Peyer's patch (tissue), 4 donors: ENCODE data around the gene PDSS2. TPM values are rescaled to one million over a fixed set of nuclear protein-coding genes. Genes with fewer than 3 reads are reported as not detected.
"Not testable (repeated sequence)": the region's sequence is repeated elsewhere in the genome, so short reads cannot be mapped to it uniquely, and the experiment has no call there.

Experiments
- DNase-seq, 3 donors: peaks; one replicate each; pipeline ENCODE4 v3.0.0-alpha.2; 2017 to 2019
- H3K27ac ChIP-seq, 4 donors: fragments of 200-600 bp; sonication (generic); one replicate each; pipeline ENCODE4 v1.5.1; 2016 to 2019
- H3K27me3 ChIP-seq, 2 donors: fragments of 200-600 bp; sonication (generic); one replicate each; pipeline ENCODE4 v1.5.1; 2019
- H3K36me3 ChIP-seq, 3 donors: fragments of 200-600 bp; sonication (generic); one replicate each; pipeline ENCODE4 v1.5.1; 2016 to 2019
- H3K4me1 ChIP-seq, 4 donors: fragments of 200-600 bp; sonication (generic); one replicate each; pipeline ENCODE4 v1.5.1; 2016 to 2019
- H3K4me3 ChIP-seq, 4 donors: fragments of 200-600 bp; sonication (generic); 1 replicate in 3 of 4; 2 replicates in 1 of 4; pipeline ENCODE4 v1.5.1; 2016 to 2019; ENCODE audit warnings: mild to moderate bottlenecking in 1 of 4
- H3K9me3 ChIP-seq, 4 donors: fragments of 200-600 bp; sonication (generic); one replicate each; pipeline ENCODE4 v1.5.1; 2016 to 2019; ENCODE audit warnings: mild to moderate bottlenecking in 1 of 4
- POLR2A ChIP-seq, 2 donors: fragments of 450-650 bp; IDR thresholded peaks; one replicate each; pipeline ENCODE4 v1.5.1; 2017; ENCODE audit warnings: antibody characterized with exemption in 2 of 2, mild to moderate bottlenecking in 2 of 2, moderate library complexity in 2 of 2
- total RNA-seq, 4 donors: library from RNA; depleted of rRNA; stranded (reverse); fragments of >200 nt; gene quantifications; one replicate each; pipeline ENCODE4 v1.1.0, GENCODE V29; 2016
- TF ChIP-seq, protein P1 (sequence below), 6 experiments: fragments of 450-650 bp in 4 of 6; fragments of 200-600 bp in 2 of 6; sonication (generic) in 1 of 6; IDR thresholded peaks; one replicate each; pipeline ENCODE4 v1.5.1; 2017 to 2019; ENCODE audit warnings: antibody characterized with exemption in 6 of 6, mild to moderate bottlenecking in 3 of 6, moderate library complexity in 1 of 6

Gene PDSS2
- total RNA-seq, 4 donors from 2014 or later, result 9.5 to 16.5 (median 15.4) TPM

DNA sequence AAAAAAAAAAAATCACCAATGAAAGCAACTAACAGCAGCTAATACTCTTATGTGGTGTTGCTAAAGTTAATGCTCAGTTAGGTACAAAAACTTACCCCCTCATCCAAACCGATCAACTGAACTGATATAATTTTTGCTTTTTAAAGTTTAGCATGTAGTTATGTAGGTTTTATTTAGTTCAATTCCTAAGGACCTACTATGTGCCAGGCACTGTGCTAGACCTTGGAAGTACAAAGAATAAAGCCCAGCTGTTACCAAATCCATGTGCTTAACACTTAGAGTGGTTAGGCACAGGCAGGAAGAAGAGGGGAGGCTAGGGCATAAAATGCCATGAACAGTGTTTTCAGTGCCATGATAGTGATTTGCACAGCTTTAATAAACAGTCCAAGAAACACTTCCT lies 85.1 kb downstream of the PDSS2 start:
- Histone ChIP-seq H3K36me3 (no peaks in the 10 kb centered on the region), H3K4me1 (no peaks in the 10 kb centered on the region), H3K4me3 (no peak overlapping the region), H3K27me3 (no peaks in the 10 kb centered on the region), H3K27ac (no peak overlapping the region), H3K9me3 (no peaks in the 10 kb centered on the region)
- no peak for DNase-seq
- TF ChIP-seq POLR2A (IDR thresholded peaks at IDR 0.05), result no peak
- TF ChIP-seq, protein P1, sequence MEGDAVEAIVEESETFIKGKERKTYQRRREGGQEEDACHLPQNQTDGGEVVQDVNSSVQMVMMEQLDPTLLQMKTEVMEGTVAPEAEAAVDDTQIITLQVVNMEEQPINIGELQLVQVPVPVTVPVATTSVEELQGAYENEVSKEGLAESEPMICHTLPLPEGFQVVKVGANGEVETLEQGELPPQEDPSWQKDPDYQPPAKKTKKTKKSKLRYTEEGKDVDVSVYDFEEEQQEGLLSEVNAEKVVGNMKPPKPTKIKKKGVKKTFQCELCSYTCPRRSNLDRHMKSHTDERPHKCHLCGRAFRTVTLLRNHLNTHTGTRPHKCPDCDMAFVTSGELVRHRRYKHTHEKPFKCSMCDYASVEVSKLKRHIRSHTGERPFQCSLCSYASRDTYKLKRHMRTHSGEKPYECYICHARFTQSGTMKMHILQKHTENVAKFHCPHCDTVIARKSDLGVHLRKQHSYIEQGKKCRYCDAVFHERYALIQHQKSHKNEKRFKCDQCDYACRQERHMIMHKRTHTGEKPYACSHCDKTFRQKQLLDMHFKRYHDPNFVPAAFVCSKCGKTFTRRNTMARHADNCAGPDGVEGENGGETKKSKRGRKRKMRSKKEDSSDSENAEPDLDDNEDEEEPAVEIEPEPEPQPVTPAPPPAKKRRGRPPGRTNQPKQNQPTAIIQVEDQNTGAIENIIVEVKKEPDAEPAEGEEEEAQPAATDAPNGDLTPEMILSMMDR (IDR thresholded peaks at IDR 0.05), result no peak

DNA sequence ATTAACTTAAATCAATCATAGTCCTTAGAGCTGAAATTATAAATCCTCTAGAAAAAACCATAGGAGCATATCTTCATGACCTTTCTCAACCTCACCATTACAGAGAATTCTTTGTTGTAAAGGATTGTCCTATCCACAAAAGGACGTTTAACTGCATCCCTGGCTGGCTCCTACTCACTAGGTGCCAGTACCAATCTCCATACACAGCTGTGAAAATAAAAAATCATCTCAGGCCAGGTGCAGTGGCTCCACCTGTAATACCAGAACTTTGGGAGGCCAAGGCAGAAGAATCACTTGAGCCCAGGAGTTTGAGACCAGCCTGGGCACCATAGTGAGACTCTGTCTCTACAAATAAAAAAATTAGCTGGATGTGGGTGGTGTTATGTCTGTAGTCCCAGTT lies 89.9 kb downstream of the PDSS2 start:
- no peak for DNase-seq
- TF ChIP-seq, protein P1 (IDR thresholded peaks at IDR 0.05), result no peak
- TF ChIP-seq POLR2A (IDR thresholded peaks at IDR 0.05), result no peak
- H3K27me3 ChIP-seq, result no peaks in the 10 kb centered on the region
- H3K4me3 ChIP-seq, result no peak overlapping the region
- H3K36me3 ChIP-seq, result no peaks in the 10 kb centered on the region
- H3K9me3 ChIP-seq, result no peaks in the 10 kb centered on the region
- H3K4me1 ChIP-seq, result no peaks in the 10 kb centered on the region
- H3K27ac ChIP-seq, result no peak overlapping the region

DNA sequence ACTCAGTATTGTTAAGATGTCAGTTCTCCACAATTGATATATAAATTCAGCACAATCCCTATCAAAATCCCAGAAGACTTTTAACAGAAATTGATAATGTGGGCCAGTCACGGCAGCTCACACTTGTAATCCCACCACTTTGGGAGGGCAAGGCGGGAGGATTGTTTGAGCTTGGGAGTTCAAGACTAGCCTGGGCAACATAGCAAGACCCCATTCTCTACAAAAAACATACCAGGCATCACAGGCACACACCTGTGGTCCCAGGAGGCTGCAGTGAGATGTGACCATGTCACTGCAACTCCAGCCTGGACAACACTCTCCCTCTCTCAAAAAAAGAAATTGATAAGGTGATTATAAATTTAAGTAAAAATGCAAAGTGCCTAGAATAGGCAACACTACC lies 90.9 kb downstream of the PDSS2 start:
- Histone ChIP-seq H3K27ac (no peak overlapping the region), H3K27me3 (no peaks in the 10 kb centered on the region), H3K4me1 (no peaks in the 10 kb centered on the region), H3K4me3 (no peak overlapping the region), H3K36me3 (no peaks in the 10 kb centered on the region), H3K9me3 (peaks cover 0 to 3% (median 0%) of the 10 kb centered on the region in 4 donors)
- no peak for DNase-seq
- TF ChIP-seq, protein P1 (IDR thresholded peaks at IDR 0.05), result no peak
- no peak for TF ChIP-seq POLR2A (IDR thresholded peaks at IDR 0.05)

DNA sequence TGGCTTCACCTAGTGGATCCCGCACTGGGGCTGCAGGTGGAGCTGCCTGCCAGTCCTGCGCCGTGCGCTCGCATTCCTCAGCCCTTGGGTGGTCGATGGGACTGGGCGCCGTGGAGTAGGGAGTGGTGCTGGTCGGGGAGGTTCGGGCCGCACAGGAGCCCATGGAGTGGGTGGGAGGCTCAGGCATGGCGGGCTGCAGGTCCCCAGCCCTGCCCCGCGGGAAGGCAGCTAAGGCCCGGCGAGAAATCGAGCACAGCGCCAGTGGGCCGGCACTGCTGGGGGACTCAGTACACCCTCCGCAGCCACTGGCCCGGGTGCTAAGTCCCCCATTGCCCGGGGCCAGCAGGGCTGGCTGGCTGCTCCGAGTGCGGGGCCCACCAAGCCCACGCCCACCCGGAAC lies 95.2 kb downstream of the PDSS2 start:
- H3K4me3 ChIP-seq, DNase-seq, H3K9me3 ChIP-seq, H3K4me1 ChIP-seq, H3K27ac ChIP-seq, H3K36me3 ChIP-seq, H3K27me3 ChIP-seq: not testable (repeated sequence)

DNA sequence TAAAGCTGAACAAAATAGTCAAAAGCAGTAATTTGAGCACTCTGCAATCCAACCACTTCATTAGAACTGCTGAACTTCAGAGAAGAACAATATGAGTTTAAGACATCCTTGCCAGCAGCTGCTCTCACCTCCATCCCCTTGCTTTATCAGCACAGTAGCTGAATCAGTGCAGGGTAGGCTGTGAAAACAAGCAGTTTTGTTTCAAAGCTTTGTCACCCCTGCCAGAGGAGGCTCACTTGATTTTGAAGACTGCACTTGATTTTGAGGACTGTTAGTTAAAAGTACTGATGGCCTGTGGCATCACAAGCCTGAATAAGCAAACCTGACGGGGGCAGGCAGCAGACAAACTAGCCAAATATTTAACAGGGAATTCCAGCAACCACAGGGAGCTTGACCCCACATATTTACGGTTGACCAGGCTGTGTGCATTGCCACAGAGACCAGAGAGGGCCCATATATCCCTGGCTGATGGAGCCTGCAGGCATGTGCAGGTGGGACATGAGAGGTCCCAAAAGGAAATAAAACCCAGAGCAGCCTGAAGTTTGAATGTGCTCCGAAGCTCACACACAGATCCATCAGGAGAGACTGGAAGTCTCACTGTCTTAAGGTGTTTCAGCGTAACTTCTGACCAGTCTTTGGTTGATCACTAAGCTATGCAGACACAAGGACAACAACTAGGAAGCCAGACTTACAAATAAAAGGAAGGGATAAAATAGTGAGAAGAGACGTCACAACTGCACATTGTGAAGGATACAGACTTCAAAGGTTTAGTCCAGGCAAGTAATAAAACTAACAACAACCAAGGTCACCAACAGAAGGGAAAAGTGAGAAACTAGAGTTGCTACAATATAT lies 97.4 kb downstream of the PDSS2 start:
- Histone ChIP-seq H3K4me3 (no peak overlapping the region), H3K27ac (no peak overlapping the region), H3K36me3 (no peaks in the 10 kb centered on the region), H3K27me3 (no peaks in the 10 kb centered on the region), H3K9me3 (peaks cover 0 to 8% (median 0%) of the 10 kb centered on the region in 4 donors), H3K4me1 (no peaks in the 10 kb centered on the region)
- TF ChIP-seq, protein P1 (IDR thresholded peaks at IDR 0.05), result no peak
- no peak for TF ChIP-seq POLR2A (IDR thresholded peaks at IDR 0.05)
- DNase-seq, result no peak

DNA sequence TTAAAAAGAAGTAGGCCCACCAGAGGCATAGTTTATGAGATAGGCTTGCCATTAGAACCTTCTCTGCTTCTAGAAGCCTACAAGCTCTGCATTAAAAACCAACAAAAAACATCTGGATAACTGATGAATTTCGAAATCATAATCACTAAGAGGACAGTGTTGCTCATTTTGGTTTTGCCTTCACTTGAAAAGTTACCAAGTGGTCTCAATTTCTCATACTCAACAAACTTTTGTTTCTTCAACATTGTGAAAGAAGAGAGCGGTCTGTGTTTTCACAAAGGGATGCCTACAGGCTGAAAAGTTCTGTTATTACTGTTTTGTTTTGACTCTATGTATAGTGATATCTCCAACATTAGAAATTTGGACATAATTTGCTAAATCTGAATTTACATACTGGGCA lies 98.9 kb downstream of the PDSS2 start:
- DNase-seq, result no peak
- peaks cover 0 to 8% (median 0%) of the 10 kb centered on the region in 4 donors for H3K9me3 ChIP-seq
- no peaks in the 10 kb centered on the region for H3K36me3 ChIP-seq
- no peak overlapping the region for H3K27ac ChIP-seq
- no peaks in the 10 kb centered on the region for H3K27me3 ChIP-seq
- TF ChIP-seq, protein P1 (IDR thresholded peaks at IDR 0.05), result no peak
- no peak for TF ChIP-seq POLR2A (IDR thresholded peaks at IDR 0.05)
- H3K4me1 ChIP-seq, result no peaks in the 10 kb centered on the region
- H3K4me3 ChIP-seq, result no peak overlapping the region
